HG03095 (cell line): ENCODE measurements around the gene CERS3.

ENCODE experiments used
- ATAC-seq: cut with Tn5 transposase; IDR thresholded peaks from one replicate; pipeline ENCODE4 v1.9.1; 2021; ENCODE audit warnings: moderate library complexity; ENCODE audit not compliant: unreplicated experiment

CERS3 gene

DNA sequence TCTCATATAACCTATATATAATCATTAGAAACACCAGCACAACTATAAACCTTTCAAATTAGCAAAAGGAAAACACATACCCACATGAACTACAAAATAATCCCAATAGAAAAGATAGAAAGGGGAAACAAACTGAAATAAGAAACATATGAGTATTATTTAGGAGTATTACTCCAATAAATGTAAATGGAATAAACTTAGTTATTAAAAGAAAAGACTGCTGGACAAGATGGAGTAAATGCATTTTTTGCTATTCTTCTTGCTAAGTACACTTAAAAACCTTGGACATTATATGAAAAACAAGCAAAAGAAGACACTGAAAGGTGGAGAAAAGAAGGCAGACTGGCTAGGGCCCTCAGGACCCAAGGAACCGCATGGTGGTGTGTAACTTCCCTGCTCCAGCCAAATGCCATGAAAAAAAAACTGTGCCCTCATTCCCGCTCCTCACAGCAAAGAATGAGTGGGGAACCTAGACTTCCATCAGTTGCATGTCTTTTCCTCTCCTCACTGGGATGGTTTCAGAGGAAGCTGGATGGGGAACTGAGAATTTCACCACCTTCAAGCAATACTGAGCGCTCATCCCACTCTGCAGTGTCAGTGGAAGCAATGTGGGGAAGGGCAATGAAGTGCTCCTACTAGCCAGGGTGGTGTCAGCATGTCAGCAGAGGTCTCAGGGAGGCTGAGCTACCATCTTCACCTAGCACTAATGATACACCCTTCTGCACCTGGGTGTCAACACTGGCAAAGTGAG is 143.3 kb downstream of the CERS3 start:
- ATAC-seq: no peak

DNA sequence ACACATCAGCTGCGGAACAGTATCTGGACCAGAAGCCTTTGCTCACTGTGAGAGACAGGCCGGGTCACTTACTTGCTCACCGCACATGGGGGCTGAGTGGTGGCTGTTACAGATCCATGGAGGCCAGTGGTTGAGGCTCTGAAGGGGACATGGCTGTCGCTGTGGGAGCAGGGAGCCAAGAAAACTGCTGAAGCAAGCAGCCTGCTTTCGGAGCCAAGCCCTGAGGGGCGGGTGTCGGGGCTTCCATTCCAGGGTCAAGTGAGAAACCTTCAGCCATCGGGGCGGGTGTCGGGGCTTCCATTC is 144.7 kb downstream of the CERS3 start:
- ATAC-seq: no peak

- no peak for ATAC-seq
These were observed 145.2 kb downstream of the CERS3 start for GRCh38 chr15:100383302-100384107.

- ATAC-seq: no peak
These were observed 154.8 kb downstream of the CERS3 start for GRCh38 chr15:100373942-100374341.

DNA sequence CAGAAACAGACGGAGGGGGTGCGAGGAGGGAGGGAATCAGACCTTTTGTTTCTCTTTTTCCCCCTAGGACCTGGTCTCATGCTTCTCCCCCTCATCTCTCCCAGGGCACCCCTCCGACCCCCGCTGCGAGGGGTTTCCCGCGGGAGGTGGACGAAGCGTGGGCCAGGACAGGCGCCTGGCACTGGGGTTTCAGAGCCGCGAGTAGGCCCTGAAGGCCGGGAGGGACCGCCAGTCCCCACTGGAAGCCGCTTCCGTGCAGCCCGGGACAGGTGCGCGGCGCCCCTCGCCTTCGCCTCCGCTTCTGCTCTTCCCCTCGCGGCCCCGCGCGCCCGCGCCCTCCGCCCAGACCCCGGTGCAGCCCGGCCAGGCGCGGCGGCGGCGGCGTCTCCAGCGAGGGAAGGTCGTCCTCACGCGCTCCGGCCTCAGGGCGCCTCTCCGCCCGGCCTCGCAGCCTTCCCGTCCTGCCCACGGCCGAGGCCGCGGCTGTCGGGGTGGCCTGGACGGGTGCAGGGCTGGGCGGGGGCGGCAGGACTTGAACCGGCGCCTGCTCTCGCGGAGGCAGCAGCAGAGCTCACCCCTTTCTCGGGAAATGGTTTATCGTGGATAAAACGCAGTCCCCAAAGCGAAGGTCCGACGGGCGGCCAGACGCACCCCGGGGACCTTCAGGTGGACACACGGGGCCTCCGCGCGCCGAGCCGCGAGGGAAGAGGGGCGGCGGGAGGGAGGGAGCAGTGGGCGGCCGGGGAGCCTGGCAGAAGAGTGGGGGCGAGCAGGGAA is 155.4 kb downstream of the CERS3 start:
- no peak for ATAC-seq

DNA sequence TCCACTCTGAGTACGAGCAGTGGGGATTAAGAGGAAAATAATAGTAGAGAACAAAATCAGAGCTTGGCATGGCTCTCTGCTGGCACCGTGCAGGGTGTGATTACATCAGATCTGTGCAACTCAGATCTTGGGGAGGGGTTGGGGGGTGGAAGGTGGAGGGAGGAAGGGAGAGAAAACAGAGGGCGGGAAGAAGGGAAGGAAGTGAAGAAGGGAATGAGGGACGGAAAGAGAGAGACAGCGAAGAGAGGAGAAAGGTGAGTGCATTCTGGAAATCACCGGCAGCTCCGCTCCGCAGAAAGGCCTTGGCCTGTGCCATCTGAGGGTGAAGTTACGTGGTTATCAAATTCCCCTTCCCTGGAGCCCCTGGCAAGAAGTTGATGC is 156.0 kb downstream of the CERS3 start:
- ATAC-seq: no peak

GRCh38 chr15:100355342-100355741 is 173.4 kb downstream of the CERS3 start:
- ATAC-seq: no peak

DNA sequence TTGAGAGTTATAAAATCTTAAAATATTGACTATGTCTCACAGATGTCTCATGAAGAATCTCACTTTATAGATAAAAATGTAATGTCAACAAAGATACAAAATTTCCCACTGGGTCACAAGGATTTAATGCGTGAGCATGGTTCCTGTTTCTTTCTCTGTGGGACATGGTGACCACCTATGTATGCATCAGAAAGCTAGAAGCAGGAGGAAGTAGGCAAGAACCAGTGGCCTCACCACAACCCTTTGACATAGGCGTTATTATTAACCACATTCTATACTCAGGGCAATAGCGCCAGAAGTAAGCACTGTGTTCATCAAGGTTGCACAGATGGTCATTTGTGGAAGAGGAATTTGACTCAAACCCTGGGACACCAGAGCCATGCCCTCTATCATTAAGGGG is 175.3 kb downstream of the CERS3 start:
- no peak for ATAC-seq

DNA sequence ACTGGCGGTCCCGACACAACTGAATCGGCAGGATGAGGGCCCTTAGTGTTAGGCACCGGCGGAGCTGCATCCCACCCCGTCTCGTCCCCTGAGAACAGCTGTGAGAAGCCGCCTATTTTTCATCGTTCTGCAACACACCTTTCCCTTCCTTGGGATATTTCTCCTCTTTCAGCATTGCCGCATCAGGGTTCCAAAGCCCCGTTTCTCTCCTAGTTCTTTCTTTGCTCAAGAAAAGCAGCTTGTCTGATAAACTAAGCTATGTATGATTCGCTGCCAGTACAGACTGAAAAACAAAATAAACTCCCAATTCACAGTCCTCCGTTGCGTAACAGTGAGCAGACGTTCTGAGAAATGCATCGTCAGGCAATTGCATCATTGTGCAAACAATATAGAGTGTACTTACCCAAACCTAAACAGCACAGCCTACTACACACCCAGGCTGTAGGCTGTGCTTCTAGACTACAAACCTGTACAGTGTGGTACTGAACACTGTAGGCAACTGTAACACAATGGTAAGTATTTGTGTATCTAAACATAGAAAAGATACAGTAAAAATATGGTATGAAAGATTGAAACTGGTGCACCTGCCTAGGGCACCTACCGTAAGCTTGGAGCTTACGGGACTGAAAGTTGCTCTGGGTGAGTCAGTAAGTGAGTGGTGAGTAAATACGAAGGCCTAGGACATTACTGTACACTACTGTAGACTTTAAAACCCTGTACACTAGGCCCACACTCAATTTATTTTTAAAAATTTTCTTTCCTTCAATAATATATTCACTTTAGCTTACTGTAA is 178.1 kb downstream of the CERS3 start:
- ATAC-seq: no peak
